ENCODE results near the gene LRP3.

The LRP3 gene

GRCh38 chr19:33255781-33256180 lies 61.7 kb downstream of the LRP3 start:
- no peak for DNase-seq (ENCODE audit: low spot score)

GRCh38 chr19:33256261-33256660 lies 62.1 kb downstream of the LRP3 start:
- DNase-seq (ENCODE audit: low spot score), result no peak

- no peak for DNase-seq (ENCODE audit: low spot score)
Measured at GRCh38 chr19:33257828-33258227, 63.7 kb downstream of the LRP3 start.

All from RKO (cell line).